RWPE2 (cell line): ENCODE data around the gene TMEM245.
A peak's percentile ranks its signal among the peaks of the same experiment; 100 is the strongest.

Experiments
- ATAC-seq: fragments of 200-7000 bp; cut with Tn5 transposase; 3 replicates; pipeline ENCODE4 v1.9.1; 2021; ENCODE audit warnings: low read depth
- DNase-seq: peaks from one replicate; pipeline ENCODE4 v3.0.0-alpha.2; 2020; ENCODE audit warnings: low spot score
- H3K27ac ChIP-seq: fragments of 450-650 bp; 2 replicates; pipeline ENCODE4 v1.5.1; 2017; ENCODE audit warnings: mild to moderate bottlenecking; ENCODE audit not compliant: poor library complexity, severe bottlenecking
- H3K27me3 ChIP-seq: fragments of 250-450 bp; sonication (Bioruptor Pico); 2 replicates; pipeline ENCODE4 v1.5.1; 2021; ENCODE audit warnings: mild to moderate bottlenecking, moderate library complexity; ENCODE audit not compliant: insufficient read depth, poor library complexity, severe bottlenecking
- H3K36me3 ChIP-seq: fragments of 250-450 bp; sonication (Bioruptor Pico); 2 replicates; pipeline ENCODE4 v1.5.1; 2020; ENCODE audit warnings: low read depth, mild to moderate bottlenecking, moderate library complexity
- H3K4me1 ChIP-seq: fragments of 250-450 bp; sonication (Bioruptor Pico); 2 replicates; pipeline ENCODE4 v1.5.1; 2021; ENCODE audit warnings: mild to moderate bottlenecking, moderate library complexity; ENCODE audit not compliant: insufficient read depth, poor library complexity, severe bottlenecking
- H3K4me3 ChIP-seq: fragments of 250-450 bp; sonication (Bioruptor Pico); 2 replicates; pipeline ENCODE4 v1.5.1; 2021; ENCODE audit warnings: mild to moderate bottlenecking, moderate library complexity; ENCODE audit not compliant: severe bottlenecking
- H3K9me3 ChIP-seq: fragments of 250-450 bp; sonication (Bioruptor Pico); 2 replicates; pipeline ENCODE4 v1.5.1; 2021; ENCODE audit warnings: mild to moderate bottlenecking, moderate library complexity; ENCODE audit not compliant: severe bottlenecking
- CTCF ChIP-seq: fragments of 450-650 bp; IDR thresholded peaks from one replicate; pipeline ENCODE4 v1.5.1; 2017; ENCODE audit warnings: mild to moderate bottlenecking, moderate library complexity; ENCODE audit not compliant: poor library complexity, severe bottlenecking

The TMEM245 gene

GRCh38 chr9:109119439-109120203 lies at the start of gene TMEM245:
TSS of gene TMEM245 (minus strand) at chr9:109119947. CDS start at chr9:109119913, 34 bp downstream.
- H3K9me3 ChIP-seq: no peaks in the 10 kb centered on the region
- ATAC-seq (peak; percentile 92), DNase-seq (peak; percentile 98)
- no peaks in the 10 kb centered on the region for H3K27me3 ChIP-seq
- peaks cover 4% of the 10 kb centered on the region; the same call in 1 of the 2 replicates for H3K36me3 ChIP-seq
- peaks cover 29% of the 10 kb centered on the region for H3K4me1 ChIP-seq
- TF ChIP-seq CTCF: no peak
- peak within 1 kb of the TSS; percentile 71 for H3K27ac ChIP-seq
- H3K4me3 ChIP-seq: peak within 1 kb of the TSS; percentile 82

GRCh38 chr9:109168170-109168569 lies 48.4 kb upstream of the TMEM245 start:
- H3K27ac ChIP-seq: no peak overlapping the region
- H3K36me3 ChIP-seq: no peaks in the 10 kb centered on the region
- H3K4me3 ChIP-seq: no peak overlapping the region
- no peaks in the 10 kb centered on the region for H3K9me3 ChIP-seq
- no peak for TF ChIP-seq CTCF
- DNase-seq (no peak), ATAC-seq (no peak; the same call in 2 of the 3 replicates)
- no peaks in the 10 kb centered on the region for H3K4me1 ChIP-seq
- H3K27me3 ChIP-seq: peaks cover 4% of the 10 kb centered on the region

GRCh38 chr9:109167716-109168115 lies 48.0 kb upstream of the TMEM245 start:
- TF ChIP-seq CTCF: no peak
- H3K9me3 ChIP-seq: no peaks in the 10 kb centered on the region
- no peaks in the 10 kb centered on the region for H3K4me1 ChIP-seq
- H3K27me3 ChIP-seq: peaks cover 4% of the 10 kb centered on the region
- no peaks in the 10 kb centered on the region for H3K36me3 ChIP-seq
- no peak overlapping the region for H3K4me3 ChIP-seq
- H3K27ac ChIP-seq: no peak overlapping the region
- no peak for ATAC-seq
- DNase-seq: no peak

- peaks cover 4% of the 10 kb centered on the region for H3K27me3 ChIP-seq
- no peaks in the 10 kb centered on the region for H3K36me3 ChIP-seq
- no peak within 1 kb of the TSS for H3K27ac ChIP-seq
- peak; percentile 54; the same call in 1 of the 3 replicates for ATAC-seq
- DNase-seq: no peak
- TF ChIP-seq CTCF: no peak
- no peaks in the 10 kb centered on the region for H3K9me3 ChIP-seq
- peak within 1 kb of the TSS; percentile 33 for H3K4me3 ChIP-seq
- no peaks in the 10 kb centered on the region for H3K4me1 ChIP-seq
These were observed 47.2 kb upstream of the TMEM245 start, which contains the start of gene FRRS1L for GRCh38 chr9:109166771-109167601. TSS of gene FRRS1L (minus strand) at chr9:109167249. CDS start at chr9:109167138, 111 bp downstream.
